Measurements from ENCODE around the gene CFAP97D1.

CFAP97D1 gene

GRCh38 chr17:43791589-43791988 is 11.4 kb downstream of the CFAP97D1 start:
- ChIA-PET POLR2A (interaction anchor here (2.3 kb wide), 1 partner anchor 13 kb away, joined by 6 read pairs; the partner anchor contains the start of gene DUSP3), CTCF (interaction anchor here (0.7 to 1.0 kb wide), 2 partner anchors 49 to 50 kb away, joined by 3 to 6 read pairs; no protein-coding TSS in a partner anchor)
- no peaks in the 10 kb centered on the region; the same call in 1 of the 2 replicates for H3K9me3 ChIP-seq (ENCODE audit: control insufficient read depth, insufficient read depth, low read depth, low read length)
- H3K36me3 ChIP-seq (ENCODE audit: control insufficient read depth in 2 of 2, insufficient read depth in 1 of 2, low read length in 2 of 2) = no peaks in the 10 kb centered on the region
- no peaks in the 10 kb centered on the region for H3K4me1 ChIP-seq (ENCODE audit: control insufficient read depth, insufficient read depth, low read length)
- H3K27ac ChIP-seq (ENCODE audit: extremely low read depth, low read depth, low read length) = no peak overlapping the region
- H3K4me3 ChIP-seq (ENCODE audit: low read depth, low read length) = no peak overlapping the region
- TF ChIP-seq ZNF121 (tag by site-specific recombination; IDR thresholded peaks at IDR 0.05) = no peak
- TF ChIP-seq ZNF354C (tag by site-specific recombination; IDR thresholded peaks at IDR 0.05; ENCODE audit: borderline replicate concordance, low read depth) = no peak
- TF ChIP-seq ZBTB20 (tag by site-specific recombination; IDR thresholded peaks at IDR 0.05) = no peak
- TF ChIP-seq ZNF501 (tag by site-specific recombination; IDR thresholded peaks at IDR 0.05) = no peak
- no peak for TF ChIP-seq ZNF398 (tag by site-specific recombination; IDR thresholded peaks at IDR 0.05)
- TF ChIP-seq GFI1B (tag by site-specific recombination; IDR thresholded peaks at IDR 0.05) = no peak
- peak; percentile 91 for TF ChIP-seq SETDB1 (IDR thresholded peaks at IDR 0.05; ENCODE audit: insufficient read length, low read length)
- TF ChIP-seq ZNF510 (tag by site-specific recombination; IDR thresholded peaks at IDR 0.05; ENCODE audit: insufficient replicate concordance) = no peak
- TF ChIP-seq MYNN (tag by site-specific recombination; IDR thresholded peaks at IDR 0.05; ENCODE audit: borderline replicate concordance) = no peak
- no peak; the same call in 1 of the 2 replicates for TF ChIP-seq SP3 (tag by site-specific recombination; IDR thresholded peaks at IDR 0.05)
- TF ChIP-seq PATZ1 (tag by site-specific recombination; IDR thresholded peaks at IDR 0.05) = no peak
- no peak for TF ChIP-seq ZNF654 (tag by site-specific recombination; IDR thresholded peaks at IDR 0.05; ENCODE audit: low read depth)
- no peak for TF ChIP-seq PRDM10 (tag by site-specific recombination; IDR thresholded peaks at IDR 0.05)
- TF ChIP-seq ZNF843 (tag by site-specific recombination; IDR thresholded peaks at IDR 0.05) = no peak
- no peak for TF ChIP-seq ZNF580 (tag by site-specific recombination; IDR thresholded peaks at IDR 0.05)
- no peak for TF ChIP-seq GLI2 (tag by site-specific recombination; IDR thresholded peaks at IDR 0.05; ENCODE audit: borderline replicate concordance, low read depth)
- no peak for TF ChIP-seq HIC1 (tag by site-specific recombination; IDR thresholded peaks at IDR 0.05)
- no peak for TF ChIP-seq ZNF211 (tag by site-specific recombination; IDR thresholded peaks at IDR 0.05; ENCODE audit: low read depth)
- TF ChIP-seq ZNF645 (tag by site-specific recombination; IDR thresholded peaks at IDR 0.05) = no peak
- TF ChIP-seq ZBTB49 (tag by site-specific recombination; IDR thresholded peaks at IDR 0.05; ENCODE audit: low read depth) = no peak
- peak; percentile 100 for TF ChIP-seq ZBTB17 (tag by site-specific recombination; IDR thresholded peaks at IDR 0.05)
- no peak for TF ChIP-seq ZNF76 (tag by site-specific recombination; IDR thresholded peaks at IDR 0.05; ENCODE audit: borderline replicate concordance, low read depth)

Measured in HEK293 (cell line).